Neural cell (in vitro differentiated cells): ENCODE measurements around the gene PRR5L. TPM values are rescaled to one million over a fixed set of nuclear protein-coding genes. Genes with fewer than 3 reads are reported as not detected.

ENCODE experiments used
- H2AFZ ChIP-seq: fragments of 200-600, 300-800 bp; sonication (generic), shearing (Covaris generic); 2 replicates; pipeline ENCODE4 v1.6.0; 2014; ENCODE audit warnings: low read depth, mild to moderate bottlenecking, antibody characterized with exemption, low read length, moderate library complexity
- H3F3A ChIP-seq: fragments of 200-600 bp; shearing (Covaris generic); 2 replicates; pipeline ENCODE4 v1.6.1; 2016; ENCODE audit warnings: mild to moderate bottlenecking, moderate library complexity, mixed read lengths, antibody characterized with exemption, low read length; ENCODE audit not compliant: insufficient read depth, poor library complexity, severe bottlenecking
- H3K27ac ChIP-seq: fragments of 200-600, 300-800 bp; sonication (generic), shearing (Covaris generic); 2 replicates; pipeline ENCODE4 v1.5.1; 2014; ENCODE audit warnings: mild to moderate bottlenecking, low read length, moderate library complexity
- H3K27me3 ChIP-seq: fragments of 300-800, 200-600 bp; sonication (generic), shearing (Covaris generic); 2 replicates; pipeline ENCODE4 v1.6.0; 2014; ENCODE audit warnings: mild to moderate bottlenecking, low read depth, low read length, moderate library complexity; ENCODE audit not compliant: insufficient read depth
- H3K36me3 ChIP-seq: fragments of 300-800, 200-600 bp; sonication (generic), shearing (Covaris generic); 2 replicates; pipeline ENCODE4 v1.5.1; 2014; ENCODE audit warnings: mild to moderate bottlenecking, antibody characterized with exemption, low read length, moderate library complexity; ENCODE audit not compliant: insufficient read depth
- H3K4me2 ChIP-seq: fragments of 300-800, 200-600 bp; sonication (generic), shearing (Covaris generic); 2 replicates; pipeline ENCODE4 v1.6.0; 2014; ENCODE audit warnings: mild to moderate bottlenecking, low read length
- H3K4me3 ChIP-seq: fragments of 300-800, 200-600 bp; sonication (generic), shearing (Covaris generic); 2 replicates; pipeline ENCODE4 v1.5.1; 2014; ENCODE audit warnings: mild to moderate bottlenecking, low read length, moderate library complexity
- H3K79me2 ChIP-seq: fragments of 200-600 bp; shearing (Covaris generic); replicated peaks from 2 replicates; pipeline ENCODE4 v1.6.0; 2014; ENCODE audit warnings: mild to moderate bottlenecking, low read length, moderate library complexity; ENCODE audit not compliant: insufficient read depth
- H3K9ac ChIP-seq: fragments of 300-800, 200-600 bp; sonication (generic), shearing (Covaris generic); 2 replicates; pipeline ENCODE4 v1.6.1; 2016; ENCODE audit warnings: mild to moderate bottlenecking, low read length, mixed read lengths
- H3K9me2 ChIP-seq: fragments of 200-600 bp; shearing (Covaris generic); 2 replicates; pipeline ENCODE4 v1.6.1; 2016; ENCODE audit warnings: mild to moderate bottlenecking, low read length, mixed read lengths; ENCODE audit not compliant: insufficient read depth
- H3K9me3 ChIP-seq: fragments of 200-600, 300-800 bp; sonication (generic), shearing (Covaris generic); 2 replicates; pipeline ENCODE4 v1.6.1; 2016; ENCODE audit warnings: mild to moderate bottlenecking, mixed run types, low read length, moderate library complexity, mixed read lengths
- H4K20me1 ChIP-seq: fragments of 200-600 bp; shearing (Covaris generic); 2 replicates; pipeline ENCODE4 v1.6.1; 2016; ENCODE audit warnings: mild to moderate bottlenecking, mixed run types; ENCODE audit not compliant: insufficient read depth
- EP300 ChIP-seq: fragments of 450-650 bp; conservative IDR thresholded peaks from 2 replicates; pipeline ENCODE4 v1.6.1; 2014; ENCODE audit warnings: antibody characterized with exemption, mild to moderate bottlenecking, moderate library complexity; ENCODE audit not compliant: poor library complexity, severe bottlenecking
- EZH2 ChIP-seq: fragments of 200-600, 300-800 bp; shearing (Covaris generic), sonication (generic); IDR thresholded peaks from 2 replicates; pipeline ENCODE4 v1.6.1; 2014; ENCODE audit warnings: antibody characterized with exemption, low read length, borderline replicate concordance, mild to moderate bottlenecking; ENCODE audit not compliant: insufficient read depth, poor library complexity, severe bottlenecking
- MXI1 ChIP-seq: fragments of 450-650 bp; conservative IDR thresholded peaks from 2 replicates; pipeline ENCODE4 v1.6.1; 2014; ENCODE audit warnings: antibody characterized with exemption, mild to moderate bottlenecking; ENCODE audit not compliant: poor library complexity, severe bottlenecking
- POLR2AphosphoS5 ChIP-seq: IDR thresholded peaks from 2 replicates; pipeline ENCODE4 v1.6.1; 2012
- RAD21 ChIP-seq: fragments of 450-650 bp; conservative IDR thresholded peaks from 2 replicates; pipeline ENCODE4 v1.6.1; 2014; ENCODE audit warnings: antibody characterized with exemption, mild to moderate bottlenecking, moderate library complexity
- SMC3 ChIP-seq: fragments of 450-650 bp; conservative IDR thresholded peaks from 2 replicates; pipeline ENCODE4 v1.6.1; 2014; ENCODE audit warnings: antibody characterized with exemption, mild to moderate bottlenecking, moderate library complexity; ENCODE audit not compliant: poor library complexity
- TAF1 ChIP-seq: IDR thresholded peaks from 2 replicates; pipeline ENCODE4 v1.6.1; 2012; ENCODE audit warnings: low read depth
- polyA plus RNA-seq: library from polyadenylated mRNA; depleted of rRNA; stranded (reverse); fragments of >200 nt; gene quantifications from 2 replicates; pipeline ENCODE4 v1.2.3, GENCODE V29; 2014
- TF ChIP-seq, protein P1 (sequence below): IDR thresholded peaks from 2 replicates; pipeline ENCODE4 v1.6.1; 2012; ENCODE audit warnings: borderline replicate concordance
- TF ChIP-seq, protein P2 (sequence below): fragments of 450-650 bp; IDR thresholded peaks from 2 replicates; pipeline ENCODE4 v1.5.1; 2014; ENCODE audit warnings: antibody characterized with exemption, mild to moderate bottlenecking, moderate library complexity; ENCODE audit not compliant: poor library complexity, severe bottlenecking

Gene PRR5L
- polyA plus RNA-seq, 1 donor from 2014 or later = 0.22 TPM

DNA sequence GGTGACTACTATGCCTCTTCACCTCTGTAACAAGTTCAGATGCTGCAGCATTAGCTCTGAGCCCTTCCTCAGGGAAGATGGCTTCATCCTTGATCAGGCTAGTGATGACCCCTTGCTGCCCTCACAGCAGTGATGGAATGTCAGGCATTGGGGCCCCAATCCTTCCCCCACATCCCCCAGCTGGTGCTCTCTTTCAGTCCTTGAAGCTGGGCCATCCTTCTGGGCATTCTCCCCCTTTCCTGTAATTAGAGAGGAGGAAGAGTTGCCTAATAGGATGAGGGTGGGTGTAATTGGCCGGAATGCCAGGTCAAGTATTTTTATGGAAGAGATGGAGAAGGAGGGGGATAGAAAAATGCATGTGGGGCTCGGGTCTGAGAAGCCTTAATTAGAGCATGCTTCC, 151.4 kb downstream of the PRR5L start:
- Histone ChIP-seq H3K9me2 (no peaks in the 10 kb centered on the region), H3K9ac (no peak overlapping the region), H3K27me3 (no peaks in the 10 kb centered on the region), H3K4me3 (no peak overlapping the region), H3K9me3 (no peaks in the 10 kb centered on the region), H3K27ac (no peak overlapping the region), H2AFZ (no peak overlapping the region), H3K4me2 (no peak overlapping the region), H3K79me2 (no peaks in the 10 kb centered on the region), H3F3A (no peaks in the 10 kb centered on the region), H4K20me1 (no peaks in the 10 kb centered on the region), H3K36me3 (no peaks in the 10 kb centered on the region)
- no peak for TF ChIP-seq EZH2
- TF ChIP-seq EP300 = no peak
- TF ChIP-seq POLR2AphosphoS5 = no peak
- TF ChIP-seq RAD21 = no peak
- no peak for TF ChIP-seq SMC3
- TF ChIP-seq, protein P1, sequence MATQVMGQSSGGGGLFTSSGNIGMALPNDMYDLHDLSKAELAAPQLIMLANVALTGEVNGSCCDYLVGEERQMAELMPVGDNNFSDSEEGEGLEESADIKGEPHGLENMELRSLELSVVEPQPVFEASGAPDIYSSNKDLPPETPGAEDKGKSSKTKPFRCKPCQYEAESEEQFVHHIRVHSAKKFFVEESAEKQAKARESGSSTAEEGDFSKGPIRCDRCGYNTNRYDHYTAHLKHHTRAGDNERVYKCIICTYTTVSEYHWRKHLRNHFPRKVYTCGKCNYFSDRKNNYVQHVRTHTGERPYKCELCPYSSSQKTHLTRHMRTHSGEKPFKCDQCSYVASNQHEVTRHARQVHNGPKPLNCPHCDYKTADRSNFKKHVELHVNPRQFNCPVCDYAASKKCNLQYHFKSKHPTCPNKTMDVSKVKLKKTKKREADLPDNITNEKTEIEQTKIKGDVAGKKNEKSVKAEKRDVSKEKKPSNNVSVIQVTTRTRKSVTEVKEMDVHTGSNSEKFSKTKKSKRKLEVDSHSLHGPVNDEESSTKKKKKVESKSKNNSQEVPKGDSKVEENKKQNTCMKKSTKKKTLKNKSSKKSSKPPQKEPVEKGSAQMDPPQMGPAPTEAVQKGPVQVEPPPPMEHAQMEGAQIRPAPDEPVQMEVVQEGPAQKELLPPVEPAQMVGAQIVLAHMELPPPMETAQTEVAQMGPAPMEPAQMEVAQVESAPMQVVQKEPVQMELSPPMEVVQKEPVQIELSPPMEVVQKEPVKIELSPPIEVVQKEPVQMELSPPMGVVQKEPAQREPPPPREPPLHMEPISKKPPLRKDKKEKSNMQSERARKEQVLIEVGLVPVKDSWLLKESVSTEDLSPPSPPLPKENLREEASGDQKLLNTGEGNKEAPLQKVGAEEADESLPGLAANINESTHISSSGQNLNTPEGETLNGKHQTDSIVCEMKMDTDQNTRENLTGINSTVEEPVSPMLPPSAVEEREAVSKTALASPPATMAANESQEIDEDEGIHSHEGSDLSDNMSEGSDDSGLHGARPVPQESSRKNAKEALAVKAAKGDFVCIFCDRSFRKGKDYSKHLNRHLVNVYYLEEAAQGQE = no peak
- TF ChIP-seq, protein P2, sequence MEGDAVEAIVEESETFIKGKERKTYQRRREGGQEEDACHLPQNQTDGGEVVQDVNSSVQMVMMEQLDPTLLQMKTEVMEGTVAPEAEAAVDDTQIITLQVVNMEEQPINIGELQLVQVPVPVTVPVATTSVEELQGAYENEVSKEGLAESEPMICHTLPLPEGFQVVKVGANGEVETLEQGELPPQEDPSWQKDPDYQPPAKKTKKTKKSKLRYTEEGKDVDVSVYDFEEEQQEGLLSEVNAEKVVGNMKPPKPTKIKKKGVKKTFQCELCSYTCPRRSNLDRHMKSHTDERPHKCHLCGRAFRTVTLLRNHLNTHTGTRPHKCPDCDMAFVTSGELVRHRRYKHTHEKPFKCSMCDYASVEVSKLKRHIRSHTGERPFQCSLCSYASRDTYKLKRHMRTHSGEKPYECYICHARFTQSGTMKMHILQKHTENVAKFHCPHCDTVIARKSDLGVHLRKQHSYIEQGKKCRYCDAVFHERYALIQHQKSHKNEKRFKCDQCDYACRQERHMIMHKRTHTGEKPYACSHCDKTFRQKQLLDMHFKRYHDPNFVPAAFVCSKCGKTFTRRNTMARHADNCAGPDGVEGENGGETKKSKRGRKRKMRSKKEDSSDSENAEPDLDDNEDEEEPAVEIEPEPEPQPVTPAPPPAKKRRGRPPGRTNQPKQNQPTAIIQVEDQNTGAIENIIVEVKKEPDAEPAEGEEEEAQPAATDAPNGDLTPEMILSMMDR = no peak
- no peak for TF ChIP-seq TAF1
- TF ChIP-seq MXI1 = no peak

DNA sequence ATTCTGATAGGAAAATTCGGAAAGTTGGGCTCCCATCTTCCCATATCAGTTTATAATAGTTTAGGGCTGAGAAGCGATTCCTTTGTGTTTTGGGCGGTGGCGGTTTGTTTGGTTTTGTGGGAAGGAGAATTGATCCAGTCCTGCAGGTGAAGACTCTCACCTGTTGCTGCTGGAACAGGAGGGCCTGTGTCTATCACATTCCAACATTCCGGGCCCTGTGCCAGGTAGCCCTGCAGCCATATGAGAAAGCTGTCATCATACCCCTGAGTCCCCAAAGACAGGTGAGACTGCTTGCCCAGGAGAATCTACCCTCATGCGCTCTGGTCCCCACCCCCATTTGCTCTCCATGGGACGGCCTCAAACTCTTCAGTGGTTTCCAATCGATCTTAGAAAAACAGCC, 151.9 kb downstream of the PRR5L start:
- H3K27me3 ChIP-seq = no peaks in the 10 kb centered on the region
- no peaks in the 10 kb centered on the region for H3K79me2 ChIP-seq
- no peak overlapping the region for H3K4me2 ChIP-seq
- H2AFZ ChIP-seq = no peak overlapping the region
- H3K27ac ChIP-seq = no peak overlapping the region
- H3K4me3 ChIP-seq = no peak overlapping the region
- H4K20me1 ChIP-seq = no peaks in the 10 kb centered on the region
- H3K9me3 ChIP-seq = no peaks in the 10 kb centered on the region
- H3K9me2 ChIP-seq = no peaks in the 10 kb centered on the region
- no peak overlapping the region for H3K9ac ChIP-seq
- H3K36me3 ChIP-seq = no peaks in the 10 kb centered on the region
- H3F3A ChIP-seq = no peaks in the 10 kb centered on the region
- TF ChIP-seq TAF1 (no peak), EP300 (no peak), EZH2 (no peak), RAD21 (no peak), MXI1 (no peak), POLR2AphosphoS5 (no peak), SMC3 (no peak)
- TF ChIP-seq, protein P1 = no peak
- TF ChIP-seq, protein P2 = no peak
